Skeletal muscle tissue (tissue), 5 donors: ENCODE results near the gene XKR7. TPM values are rescaled to one million over a fixed set of nuclear protein-coding genes. Genes with fewer than 3 reads are reported as not detected.

Source experiments
- H3K27ac ChIP-seq: one replicate; pipeline ENCODE4 v1.7.0; 2013; ENCODE audit warnings: mild to moderate bottlenecking, low read depth, low read length, inconsistent platforms
- H3K27me3 ChIP-seq, 3 donors: one replicate each; pipeline ENCODE4 v1.7.0; 2013; ENCODE audit warnings: low read length in 3 of 3; ENCODE audit not compliant: control insufficient read depth in 3 of 3, insufficient read depth in 3 of 3
- H3K36me3 ChIP-seq, 3 donors: one replicate each; pipeline ENCODE4 v1.7.0; 2013; ENCODE audit warnings: low read length in 3 of 3; ENCODE audit not compliant: control insufficient read depth in 3 of 3, insufficient read depth in 3 of 3
- H3K4me1 ChIP-seq, 3 donors: one replicate each; pipeline ENCODE4 v1.7.0; 2013; ENCODE audit warnings: low read length in 3 of 3, mild to moderate bottlenecking in 3 of 3; ENCODE audit not compliant: control insufficient read depth in 3 of 3, insufficient read depth in 3 of 3
- H3K4me3 ChIP-seq, 3 donors: one replicate each; pipeline ENCODE4 v1.7.0; 2013; ENCODE audit warnings: low read length in 3 of 3
- H3K9ac ChIP-seq, 3 donors: one replicate each; pipeline ENCODE4 v1.7.0; 2013; ENCODE audit warnings: low read length in 3 of 3, mild to moderate bottlenecking in 3 of 3, moderate library complexity in 2 of 3, low read depth in 1 of 3
- H3K9me3 ChIP-seq, 3 donors: one replicate each; pipeline ENCODE4 v1.7.0; 2013; ENCODE audit warnings: low read length in 3 of 3; ENCODE audit not compliant: control insufficient read depth in 3 of 3
- small RNA-seq: library from RNA; depleted of rRNA; stranded (forward); fragments of <200 nt; gene quantifications from one replicate; pipeline ENCODE3, GENCODE V24; 2014
- total RNA-seq: library from RNA; depleted of rRNA; stranded (reverse); fragments of >200 nt; gene quantifications from one replicate; pipeline ENCODE4 v1.2.3, GENCODE V29; 2014
- donor health status: Osteomylitis.

The XKR7 gene
- total RNA-seq, 1 donor from 2014 or later = not detected

GRCh38 chr20:32051720-32052089 is 83.8 kb downstream of the XKR7 start:
- peaks cover 0 to 2% (median 2%) of the 10 kb centered on the region in 3 donors for H3K4me1 ChIP-seq
- no peak overlapping the region for H3K27ac ChIP-seq
- no peak overlapping the region for H3K9ac ChIP-seq
- H3K36me3 ChIP-seq = no peaks in the 10 kb centered on the region
- no peak overlapping the region for H3K4me3 ChIP-seq
- no peaks in the 10 kb centered on the region for H3K9me3 ChIP-seq
- peaks cover 34 to 50% (median 44%) of the 10 kb centered on the region in 3 donors for H3K27me3 ChIP-seq

DNA sequence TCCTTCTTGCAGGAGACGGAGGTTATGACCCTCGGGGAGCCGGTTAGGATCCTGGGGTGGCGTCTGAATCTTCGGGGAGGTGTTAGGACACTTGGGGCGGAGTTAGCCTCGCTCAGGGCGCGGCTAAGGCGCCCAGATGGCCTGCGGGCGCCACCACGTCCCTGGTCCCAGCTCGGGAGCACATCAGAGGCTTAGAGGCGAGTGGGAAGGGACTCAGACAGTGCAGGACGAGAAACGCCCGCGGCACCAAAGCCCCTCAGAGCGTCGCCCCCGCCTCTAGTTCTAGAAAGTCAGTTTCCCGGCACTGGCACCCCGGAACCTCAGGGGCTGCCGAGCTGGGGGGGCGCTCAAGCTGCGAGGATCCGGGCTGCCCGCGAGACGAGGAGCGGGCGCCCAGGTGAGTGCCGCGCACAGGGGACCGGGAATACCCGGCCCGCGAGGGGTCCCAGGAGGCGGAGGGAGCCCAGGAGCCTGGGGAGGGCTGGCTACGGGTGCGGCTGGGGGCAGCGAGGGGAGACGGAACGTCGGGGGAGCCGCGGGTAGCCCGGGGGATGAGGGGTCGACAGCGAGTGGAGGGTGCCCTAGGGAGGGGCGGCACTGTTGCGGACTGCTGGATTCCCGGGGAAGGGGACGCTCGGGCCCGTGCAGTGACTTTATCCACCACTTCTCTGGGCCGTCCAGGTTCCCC is 84.3 kb downstream of the XKR7 start, which contains the start of gene HCK:
HCK (plus strand) TSS at position 153 of the 688 bp plus-strand sequence.
- peak within 1 kb of the TSS in 2 of 3 donors; percentile 8 to 35 for H3K4me3 ChIP-seq
- H3K36me3 ChIP-seq = no peaks in the 10 kb centered on the region
- no peak within 1 kb of the TSS for H3K9ac ChIP-seq
- no peaks in the 10 kb centered on the region for H3K9me3 ChIP-seq
- peak within 1 kb of the TSS; percentile 51 for H3K27ac ChIP-seq
- peaks cover 34 to 48% (median 44%) of the 10 kb centered on the region in 3 donors for H3K27me3 ChIP-seq
- peaks cover 0 to 2% (median 2%) of the 10 kb centered on the region in 3 donors for H3K4me1 ChIP-seq

GRCh38 chr20:32052778-32053362 is 84.9 kb downstream of the XKR7 start:
- Histone ChIP-seq H3K27ac (no peak overlapping the region), H3K27me3 (peaks cover 37 to 49% (median 48%) of the 10 kb centered on the region in 3 donors), H3K36me3 (no peaks in the 10 kb centered on the region), H3K4me1 (peaks cover 0 to 2% (median 2%) of the 10 kb centered on the region in 3 donors), H3K9me3 (no peaks in the 10 kb centered on the region), H3K9ac (no peak overlapping the region), H3K4me3 (peak overlapping the region in 2 of 3 donors; percentile 8 to 35)

Small RNA genes lying within 50 kb of the gene (small RNA-seq; reads per million reads assigned to genes)
- 0.35 reads per million, percentile 42 among the genes with 10 or more reads in this experiment for gene RNA5SP481
- gene RNA5SP482 = not detected

Other genes starting within 250 kb of the XKR7 start
- gene BCL2L1, start 245.3 kb upstream of the XKR7 start, total RNA-seq = 44.9 TPM
- gene TPX2, start 228.9 kb upstream of the XKR7 start, total RNA-seq = 8.4 TPM
- gene MYLK2, start 148.8 kb upstream of the XKR7 start, total RNA-seq = 21.9 TPM
- gene FOXS1, start 122.5 kb upstream of the XKR7 start, total RNA-seq = 3.1 TPM
- gene DUSP15, start 97.6 kb upstream of the XKR7 start, total RNA-seq = 2.1 TPM
- gene TTLL9, start 97.5 kb upstream of the XKR7 start, total RNA-seq = 0.52 TPM
- 3.1 TPM for gene PDRG1, start 16.1 kb upstream of the XKR7 start, total RNA-seq
- gene CCM2L, start 42.3 kb downstream of the XKR7 start, total RNA-seq = 4.7 TPM
- gene HCK, start 84.1 kb downstream of the XKR7 start, total RNA-seq = 8.4 TPM
- gene TM9SF4, start 141.6 kb downstream of the XKR7 start, total RNA-seq = 18.8 TPM
- 2.1 TPM for gene PLAGL2, start 239.6 kb downstream of the XKR7 start, total RNA-seq
- 20.4 TPM for gene POFUT1, start 239.7 kb downstream of the XKR7 start, total RNA-seq